Muscle of leg (tissue), 16 donors: ENCODE data around the gene OR8B4. TPM values are rescaled to one million over a fixed set of nuclear protein-coding genes. Genes with fewer than 3 reads are reported as not detected.
"Not testable (repeated sequence)": the region's sequence is repeated elsewhere in the genome, so short reads cannot be mapped to it uniquely, and the experiment has no call there.

Source experiments
- DNase-seq: peaks from one replicate; pipeline ENCODE4 v3.0.0; 2013
- H3K27ac ChIP-seq: one replicate; pipeline ENCODE4 v1.5.1; 2013; ENCODE audit warnings: mild to moderate bottlenecking, low read length, control low read depth
- H3K27me3 ChIP-seq: one replicate; pipeline ENCODE4 v1.6.1; 2013; ENCODE audit warnings: low read length; ENCODE audit not compliant: control insufficient read depth, insufficient read depth
- H3K36me3 ChIP-seq: one replicate; pipeline ENCODE4 v1.6.1; 2013; ENCODE audit warnings: low read length; ENCODE audit not compliant: control insufficient read depth, insufficient read depth
- H3K4me1 ChIP-seq: one replicate; pipeline ENCODE4 v1.6.1; 2013; ENCODE audit warnings: low read length; ENCODE audit not compliant: control insufficient read depth, insufficient read depth
- H3K4me3 ChIP-seq: one replicate; pipeline ENCODE4 v1.5.1; 2013; ENCODE audit warnings: low read length, control low read depth
- H3K9me3 ChIP-seq: replicated peaks from 2 replicates; pipeline ENCODE4 v1.6.1; 2013; ENCODE audit warnings: low read depth, low read length; ENCODE audit not compliant: control insufficient read depth
- WGBS: methylation state at CpG from one replicate; pipeline ENCODE4 v1.1.5; 2013; ENCODE audit warnings: missing lambda C conversion rate; ENCODE audit not compliant: insufficient coverage; 5-methylcytosine and 5-hydroxymethylcytosine counted together
- long read RNA-seq, 11 donors: transcript quantifications; one replicate each; lab custom pipeline, GENCODE V29; 2026
- polyA plus RNA-seq, 8 donors: library from polyadenylated mRNA; unstranded; fragments of 120-200 nt; gene quantifications; one replicate each; pipeline versions ENCODE4 v1.2.1 to v1.2.3, GENCODE V29; 2013; ENCODE audit warnings: inconsistent platforms in 1 of 8, low replicate concordance in 1 of 8; ENCODE audit not compliant: insufficient read length in 8 of 8, insufficient read depth in 1 of 8
- total RNA-seq: library from RNA; stranded (reverse); fragments of 120-200 nt; gene quantifications from one replicate; pipeline ENCODE4 v1.2.4, GENCODE V29; 2013

OR8B4 gene
- total RNA-seq, result not detected
- not detected for polyA plus RNA-seq
- long read RNA-seq, donor 1, result 0 reads
- long read RNA-seq, donor 2, result 0 reads
- long read RNA-seq, donor 3, result 0 reads
- long read RNA-seq, donor 4, result 0 reads
- long read RNA-seq, donor 5, result 0 reads
- long read RNA-seq, donor 6, result 0 reads
- long read RNA-seq, donor 7, result 0 reads
- long read RNA-seq, donor 8, result 0 reads
- long read RNA-seq, donor 9, result 0 reads
- long read RNA-seq, donor 10, result 0 reads
- long read RNA-seq, donor 11, result 0 reads

- Histone ChIP-seq H3K27me3 (no peaks in the 10 kb centered on the region), H3K36me3 (no peaks in the 10 kb centered on the region), H3K4me3 (no peak within 1 kb of the TSS), H3K4me1 (no peaks in the 10 kb centered on the region), H3K27ac (no peak within 1 kb of the TSS), H3K9me3 (no peaks in the 10 kb centered on the region)
- DNase-seq, result no peak
- no CpG with 5 or more reads among the region's 2 CpGs for WGBS
These were observed at the start of gene OR8B4 for GRCh38 chr11:124424384-124424921. Gene OR8B4 (minus strand): TSS chr11:124424871. CDS start chr11:124424871, 0 bp downstream.

- Histone ChIP-seq H3K4me1 (peaks cover 2% of the 10 kb centered on the region), H3K27ac (no peak overlapping the region), H3K4me3 (no peak overlapping the region), H3K36me3 (no peaks in the 10 kb centered on the region), H3K9me3 (no peaks in the 10 kb centered on the region), H3K27me3 (no peaks in the 10 kb centered on the region)
- DNase-seq, result no peak
- no CpG with 5 or more reads among the region's 1 CpG for WGBS
These were observed 49.4 kb upstream of the OR8B4 start for GRCh38 chr11:124474079-124474478.

- Histone ChIP-seq H3K4me1 (peaks cover 2% of the 10 kb centered on the region), H3K36me3 (no peaks in the 10 kb centered on the region), H3K9me3 (no peaks in the 10 kb centered on the region), H3K4me3 (no peak overlapping the region), H3K27me3 (no peaks in the 10 kb centered on the region), H3K27ac (no peak overlapping the region)
- no CpG with 5 or more reads among the region's 1 CpG for WGBS
- no peak for DNase-seq
These were observed 48.8 kb upstream of the OR8B4 start for GRCh38 chr11:124473476-124473875.

GRCh38 chr11:124470561-124471227 lies 46.0 kb upstream of the OR8B4 start:
- DNase-seq, result peak; percentile 85
- Histone ChIP-seq H3K4me3 (no peak overlapping the region), H3K9me3 (no peaks in the 10 kb centered on the region), H3K36me3 (no peaks in the 10 kb centered on the region), H3K27me3 (no peaks in the 10 kb centered on the region), H3K4me1 (peaks cover 2% of the 10 kb centered on the region), H3K27ac (peak overlapping the region; percentile 24)
- 16% methylated on average over 4 of the region's 11 CpGs for WGBS

- Histone ChIP-seq H3K9me3 (no peaks in the 10 kb centered on the region), H3K27ac (no peak overlapping the region)
- 93% methylated on average over 2 of the region's 8 CpGs for WGBS
These were observed 42.8 kb upstream of the OR8B4 start for GRCh38 chr11:124467381-124467927.

GRCh38 chr11:124465368-124465767 lies 40.7 kb upstream of the OR8B4 start:
- H3K27me3 ChIP-seq, result no peaks in the 10 kb centered on the region
- 81% methylated on average over 3 of the region's 4 CpGs for WGBS
- no peaks in the 10 kb centered on the region for H3K36me3 ChIP-seq
- H3K9me3 ChIP-seq, result no peaks in the 10 kb centered on the region
- H3K4me3 ChIP-seq, result no peak overlapping the region
- no peak overlapping the region for H3K27ac ChIP-seq
- H3K4me1 ChIP-seq, result no peaks in the 10 kb centered on the region
- DNase-seq, result no peak

More at GRCh38 chr11:124467381-124467927, 42.8 kb upstream of the OR8B4 start:
- no peaks in the 10 kb centered on the region for H3K27me3 ChIP-seq
- no peaks in the 10 kb centered on the region for H3K36me3 ChIP-seq
- H3K4me1 ChIP-seq, result peaks cover 2% of the 10 kb centered on the region
- H3K4me3 ChIP-seq, result no peak overlapping the region
- DNase-seq, result no peak

- 50% methylated on average over 2 of the region's 5 CpGs for WGBS
These were observed 39.3 kb upstream of the OR8B4 start for GRCh38 chr11:124463990-124464389.

GRCh38 chr11:124463324-124463723 lies 38.7 kb upstream of the OR8B4 start:
- Histone ChIP-seq H3K27ac (no peak overlapping the region), H3K36me3 (no peaks in the 10 kb centered on the region), H3K4me3 (no peak overlapping the region), H3K4me1 (no peaks in the 10 kb centered on the region), H3K27me3 (no peaks in the 10 kb centered on the region), H3K9me3 (no peaks in the 10 kb centered on the region)
- DNase-seq, result no peak
- 62% methylated on average over 3 of the region's 3 CpGs for WGBS

More at GRCh38 chr11:124463990-124464389, 39.3 kb upstream of the OR8B4 start:
- Histone ChIP-seq H3K9me3 (no peaks in the 10 kb centered on the region), H3K36me3 (no peaks in the 10 kb centered on the region), H3K4me1 (no peaks in the 10 kb centered on the region), H3K27me3 (no peaks in the 10 kb centered on the region), H3K27ac (no peak overlapping the region), H3K4me3 (no peak overlapping the region)
- DNase-seq, result no peak

- no peak overlapping the region for H3K27ac ChIP-seq
- WGBS, result no CpG with 5 or more reads among the region's 1 CpG
- H3K4me3 ChIP-seq, result no peak overlapping the region
- H3K4me1 ChIP-seq, result no peaks in the 10 kb centered on the region
- H3K36me3 ChIP-seq, result no peaks in the 10 kb centered on the region
- DNase-seq, result no peak
- H3K9me3 ChIP-seq, result no peaks in the 10 kb centered on the region
- no peaks in the 10 kb centered on the region for H3K27me3 ChIP-seq
These were observed 35.8 kb upstream of the OR8B4 start for GRCh38 chr11:124460459-124460858.

GRCh38 chr11:124459379-124459778 lies 34.7 kb upstream of the OR8B4 start:
- 96% methylated on average over 6 of the region's 7 CpGs for WGBS
- not testable (repeated sequence) for H3K27ac ChIP-seq, DNase-seq, H3K4me1 ChIP-seq, H3K4me3 ChIP-seq, H3K27me3 ChIP-seq, H3K9me3 ChIP-seq, H3K36me3 ChIP-seq
